ENCODE results near the gene GLYATL1. TPM values are rescaled to one million over a fixed set of nuclear protein-coding genes. Genes with fewer than 3 reads are reported as not detected.
A peak's percentile ranks its signal among the peaks of the same experiment; 100 is the strongest.

GLYATL1 gene
- total RNA-seq, 1 donor: 2.9 TPM

GRCh38 chr11:58957922-58958321 lies 18.6 kb downstream of the GLYATL1 start:
- DNase-seq (ENCODE audit: low read depth): peak; percentile 4
- H3K4me3 ChIP-seq (ENCODE audit: low read depth, low read length): no peak overlapping the region

GRCh38 chr11:58958500-58958899 lies 19.2 kb downstream of the GLYATL1 start:
- H3K4me3 ChIP-seq (ENCODE audit: low read depth, low read length): no peak overlapping the region
- peak; percentile 22 for DNase-seq (ENCODE audit: low read depth)
- peak; percentile 40 for TF ChIP-seq CTCF (IDR thresholded peaks at IDR 0.05; ENCODE audit: insufficient read depth, low read length)

More at GRCh38 chr11:58957922-58958321, 18.6 kb downstream of the GLYATL1 start:
- TF ChIP-seq CTCF (IDR thresholded peaks at IDR 0.05; ENCODE audit: insufficient read depth, low read length): no peak

- H3K4me3 ChIP-seq (ENCODE audit: low read depth, low read length): peak overlapping the region; percentile 60
- peak; percentile 67 for TF ChIP-seq CTCF (IDR thresholded peaks at IDR 0.05; ENCODE audit: insufficient read depth, low read length)
- peak; percentile 85 for DNase-seq (ENCODE audit: low read depth)
These were observed 24.3 kb downstream of the GLYATL1 start for GRCh38 chr11:58963551-58964104.

- peak; percentile 27 for DNase-seq (ENCODE audit: low read depth)
- no peak for TF ChIP-seq CTCF (IDR thresholded peaks at IDR 0.05; ENCODE audit: insufficient read depth, low read length)
- no peak overlapping the region for H3K4me3 ChIP-seq (ENCODE audit: low read depth, low read length)
These were observed 26.1 kb downstream of the GLYATL1 start for GRCh38 chr11:58965246-58965985.

GRCh38 chr11:58968251-58968711 lies 29.0 kb downstream of the GLYATL1 start:
- no peak for TF ChIP-seq CTCF (IDR thresholded peaks at IDR 0.05; ENCODE audit: insufficient read depth, low read length)
- peak; percentile 11 for DNase-seq (ENCODE audit: low read depth)
- peak overlapping the region; percentile 1 for H3K4me3 ChIP-seq (ENCODE audit: low read depth, low read length)

- TF ChIP-seq CTCF (IDR thresholded peaks at IDR 0.05; ENCODE audit: insufficient read depth, low read length): no peak
- no peak for DNase-seq (ENCODE audit: low read depth)
- H3K4me3 ChIP-seq (ENCODE audit: low read depth, low read length): no peak overlapping the region
These were observed 38.2 kb downstream of the GLYATL1 start for GRCh38 chr11:58977470-58977869.
